Ascending aorta (tissue), 2 donors: Measurements from ENCODE around the gene PIGV. TPM values are rescaled to one million over a fixed set of nuclear protein-coding genes. Genes with fewer than 3 reads are reported as not detected.
A peak's percentile ranks its signal among the peaks of the same experiment; 100 is the strongest.

Experiments used
- DNase-seq, 2 donors: peaks; one replicate each; pipeline ENCODE4 v3.0.0-alpha.2; 2019; ENCODE audit warnings: low spot score in 2 of 2
- H3K27ac ChIP-seq, 2 donors: fragments of 200-600 bp; sonication (generic); one replicate each; pipeline ENCODE4 v1.5.1; 2016 to 2017; ENCODE audit warnings: mild to moderate bottlenecking in 1 of 2
- H3K27me3 ChIP-seq: fragments of 200-600 bp; sonication (generic); one replicate; pipeline ENCODE4 v1.5.1; 2017
- H3K36me3 ChIP-seq, 2 donors: fragments of 200-600 bp; sonication (generic); one replicate each; pipeline ENCODE4 v1.5.1; 2016
- H3K4me1 ChIP-seq, 2 donors: fragments of 200-600 bp; sonication (generic); one replicate each; pipeline ENCODE4 v1.5.1; 2016 to 2017; ENCODE audit warnings: mild to moderate bottlenecking in 1 of 2
- H3K4me3 ChIP-seq, 2 donors: fragments of 200-600 bp; sonication (generic); one replicate each; pipeline ENCODE4 v1.5.1; 2016 to 2017; ENCODE audit warnings: mild to moderate bottlenecking in 1 of 2
- H3K9me3 ChIP-seq, 2 donors: fragments of 200-600 bp; sonication (generic); one replicate each; pipeline ENCODE4 v1.5.1; 2016
- intact Hi-C: fragments of 100-400 bp; cut with DNase I; formaldehyde crosslinking; loops from one replicate; pipeline ENCODE4 v1.15.1; 2023
- total RNA-seq: library from RNA; depleted of rRNA; stranded (reverse); fragments of >200 nt; gene quantifications from one replicate; pipeline ENCODE4 v1.1.0, GENCODE V29; 2016
- TF ChIP-seq, protein P1 (sequence below), 3 experiments: fragments of 200-600 bp in 2 of 3; fragments of 450-650 bp in 1 of 3; sonication (generic) in 2 of 3; IDR thresholded peaks; one replicate each; pipeline ENCODE4 v1.5.1; 2016 to 2019; ENCODE audit warnings: antibody characterized with exemption in 3 of 3, mild to moderate bottlenecking in 1 of 3, moderate library complexity in 1 of 3

The PIGV gene
- total RNA-seq, 1 donor from 2014 or later: 8.8 TPM

DNA sequence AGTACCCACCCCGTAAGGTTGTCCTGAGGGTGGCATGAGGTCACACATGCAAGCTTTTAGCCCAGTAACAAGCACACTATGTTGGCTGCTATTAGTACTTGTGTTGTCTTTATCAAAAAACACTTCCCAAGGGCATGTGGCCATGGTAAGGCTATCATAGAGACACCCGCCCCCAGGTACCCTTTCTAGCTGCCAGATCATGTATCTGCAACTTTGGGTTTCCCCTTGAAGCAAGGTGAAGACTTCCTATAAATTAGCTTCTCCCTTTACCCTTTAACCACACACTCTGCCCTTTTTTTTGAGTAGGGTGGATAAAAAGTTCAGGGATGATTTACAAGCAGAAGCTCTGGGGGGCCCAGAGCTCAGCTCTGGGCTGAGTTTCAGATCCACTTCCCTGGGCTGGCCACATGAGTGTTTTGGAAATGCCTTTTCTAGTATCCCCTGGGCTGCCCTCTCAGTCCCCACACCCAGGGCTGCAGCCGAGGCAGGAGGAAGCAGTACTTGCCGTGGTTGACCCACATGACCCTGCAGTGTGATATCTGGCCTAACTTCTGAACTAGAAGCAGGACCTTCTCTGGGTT, 40.8 kb downstream of the PIGV start:
- H3K27me3 ChIP-seq: no peaks in the 10 kb centered on the region
- H3K4me3 ChIP-seq: peak overlapping the region in 1 of 2 donors; percentile 92
- H3K4me1 ChIP-seq: peaks cover 3 to 14% of the 10 kb centered on the region in 2 donors
- H3K27ac ChIP-seq: peak overlapping the region; percentile 75 to 76
- TF ChIP-seq, protein P1, sequence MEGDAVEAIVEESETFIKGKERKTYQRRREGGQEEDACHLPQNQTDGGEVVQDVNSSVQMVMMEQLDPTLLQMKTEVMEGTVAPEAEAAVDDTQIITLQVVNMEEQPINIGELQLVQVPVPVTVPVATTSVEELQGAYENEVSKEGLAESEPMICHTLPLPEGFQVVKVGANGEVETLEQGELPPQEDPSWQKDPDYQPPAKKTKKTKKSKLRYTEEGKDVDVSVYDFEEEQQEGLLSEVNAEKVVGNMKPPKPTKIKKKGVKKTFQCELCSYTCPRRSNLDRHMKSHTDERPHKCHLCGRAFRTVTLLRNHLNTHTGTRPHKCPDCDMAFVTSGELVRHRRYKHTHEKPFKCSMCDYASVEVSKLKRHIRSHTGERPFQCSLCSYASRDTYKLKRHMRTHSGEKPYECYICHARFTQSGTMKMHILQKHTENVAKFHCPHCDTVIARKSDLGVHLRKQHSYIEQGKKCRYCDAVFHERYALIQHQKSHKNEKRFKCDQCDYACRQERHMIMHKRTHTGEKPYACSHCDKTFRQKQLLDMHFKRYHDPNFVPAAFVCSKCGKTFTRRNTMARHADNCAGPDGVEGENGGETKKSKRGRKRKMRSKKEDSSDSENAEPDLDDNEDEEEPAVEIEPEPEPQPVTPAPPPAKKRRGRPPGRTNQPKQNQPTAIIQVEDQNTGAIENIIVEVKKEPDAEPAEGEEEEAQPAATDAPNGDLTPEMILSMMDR (IDR thresholded peaks at IDR 0.05): no peak
- no peaks in the 10 kb centered on the region for H3K9me3 ChIP-seq
- DNase-seq: no peak
- intact Hi-C loops: no loop called here
- peaks cover 12 to 15% of the 10 kb centered on the region in 2 donors for H3K36me3 ChIP-seq

- no peaks in the 10 kb centered on the region for H3K27me3 ChIP-seq
- intact Hi-C loops: no loop called here
- peaks cover 3 to 14% of the 10 kb centered on the region in 2 donors for H3K4me1 ChIP-seq
- H3K36me3 ChIP-seq: peaks cover 19 to 24% of the 10 kb centered on the region in 2 donors
- TF ChIP-seq, protein P1 (IDR thresholded peaks at IDR 0.05): no peak
- H3K4me3 ChIP-seq: no peak overlapping the region
- no peak for DNase-seq
- H3K9me3 ChIP-seq: no peaks in the 10 kb centered on the region
- H3K27ac ChIP-seq: peak overlapping the region in 1 of 2 donors; percentile 75
Measured at GRCh38 chr1:26829184-26829911, 41.6 kb downstream of the PIGV start.

DNA sequence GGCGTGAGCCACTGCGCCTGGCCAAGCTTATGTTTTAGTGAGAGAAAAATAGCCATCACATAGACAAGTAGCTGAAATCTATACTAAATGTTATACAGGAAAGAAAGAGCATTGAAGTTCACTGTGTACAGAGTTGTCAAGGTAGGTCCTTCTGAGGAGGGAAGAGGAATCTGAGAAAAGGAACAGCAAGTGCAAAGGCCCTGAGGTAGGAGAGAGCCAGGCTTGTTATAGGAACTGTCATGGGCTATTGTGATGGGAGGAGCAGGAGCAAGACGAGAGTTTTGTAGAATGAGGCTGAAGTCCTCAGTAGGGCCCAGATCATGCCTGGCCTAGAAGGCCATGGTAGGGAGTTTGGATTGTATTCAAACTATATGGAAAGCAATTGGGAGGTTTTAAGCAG, 43.3 kb downstream of the PIGV start:
- no peaks in the 10 kb centered on the region for H3K27me3 ChIP-seq
- no peak overlapping the region for H3K27ac ChIP-seq
- no peak for DNase-seq
- TF ChIP-seq, protein P1 (IDR thresholded peaks at IDR 0.05): no peak
- peaks cover 19 to 41% of the 10 kb centered on the region in 2 donors for H3K36me3 ChIP-seq
- intact Hi-C loops: no loop called here
- H3K4me3 ChIP-seq: no peak overlapping the region
- peaks cover 3 to 9% of the 10 kb centered on the region in 2 donors for H3K4me1 ChIP-seq
- H3K9me3 ChIP-seq: no peaks in the 10 kb centered on the region

- intact Hi-C loops: no loop called here
- peaks cover 19 to 43% of the 10 kb centered on the region in 2 donors for H3K36me3 ChIP-seq
- DNase-seq: no peak
Measured at GRCh38 chr1:26831546-26832248, 43.9 kb downstream of the PIGV start.

GRCh38 chr1:26832249-26832960, 44.7 kb downstream of the PIGV start:
- intact Hi-C loops: no loop called here
- Histone ChIP-seq H3K9me3 (no peaks in the 10 kb centered on the region), H3K27ac (no peak overlapping the region), H3K4me3 (no peak overlapping the region), H3K27me3 (no peaks in the 10 kb centered on the region), H3K36me3 (peaks cover 19 to 43% of the 10 kb centered on the region in 2 donors), H3K4me1 (peaks cover 3 to 4% of the 10 kb centered on the region in 2 donors)
- TF ChIP-seq, protein P1 (IDR thresholded peaks at IDR 0.05): no peak
- no peak for DNase-seq

More at GRCh38 chr1:26831546-26832248, 43.9 kb downstream of the PIGV start:
- Histone ChIP-seq H3K4me1 (peaks cover 3 to 7% of the 10 kb centered on the region in 2 donors), H3K27me3 (no peaks in the 10 kb centered on the region), H3K4me3 (no peak overlapping the region), H3K9me3 (no peaks in the 10 kb centered on the region), H3K27ac (no peak overlapping the region)
- TF ChIP-seq, protein P1 (IDR thresholded peaks at IDR 0.05): no peak
